ENCODE data around the gene TF. TPM values are rescaled to one million over a fixed set of nuclear protein-coding genes. Genes with fewer than 3 reads are reported as not detected.

TF gene
- total and polyA plus RNA-seq, 3 experiments from 2014 or later: 0.02 to 0.26 TPM; not detected in 1

DNA sequence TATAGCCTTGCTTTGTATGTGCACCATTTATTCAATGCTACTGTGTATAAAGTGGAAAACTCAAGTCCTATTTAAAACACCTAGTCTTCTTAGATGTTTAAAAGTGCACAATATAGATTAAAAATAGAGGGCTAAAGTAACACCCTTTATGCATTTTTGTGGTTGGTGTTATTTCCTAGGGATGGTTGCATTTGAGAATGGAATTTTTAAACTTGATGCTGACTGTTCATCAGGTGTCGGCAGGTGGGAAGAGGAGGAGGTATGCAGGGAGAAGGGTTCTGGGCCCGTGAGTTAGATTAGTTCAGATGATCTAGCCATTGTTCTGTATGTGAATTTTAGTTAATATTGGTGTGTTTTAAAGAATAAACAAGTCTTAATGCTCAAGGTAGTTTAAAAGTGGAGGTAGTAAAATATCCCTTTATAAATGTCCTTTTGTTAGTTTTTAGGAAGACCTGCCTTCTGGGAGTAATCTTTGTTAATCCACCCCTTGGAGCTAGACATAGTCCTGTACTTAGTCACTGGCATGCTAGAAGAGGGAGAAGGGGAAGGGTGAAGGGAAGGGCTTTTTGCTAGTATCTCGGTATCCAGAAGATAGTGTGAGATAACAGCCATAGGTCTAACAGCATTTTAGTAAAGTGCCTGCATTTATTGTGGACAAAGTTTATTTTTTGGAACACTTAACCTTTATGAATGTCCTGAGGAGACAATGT lies 51.4 kb downstream of the TF start:
- CTCF ChIA-PET: no interaction called here
- H3K27ac ChIP-seq (ENCODE audit: low read depth, low read length): no peak overlapping the region
- POLR2A ChIA-PET: no interaction called here
- H3K36me3 Mint-ChIP-seq: no peaks in the 10 kb centered on the region
- no peaks in the 10 kb centered on the region for H3K4me1 Mint-ChIP-seq
- H3K27ac Mint-ChIP-seq: no peak overlapping the region
- H3K4me3 Mint-ChIP-seq: no peak overlapping the region
- no peaks in the 10 kb centered on the region for H3K9me3 ChIP-seq (ENCODE audit: low read length)
- H3K36me3 ChIP-seq (ENCODE audit: insufficient read depth, low read length): no peaks in the 10 kb centered on the region
- H3K27me3 Mint-ChIP-seq: peaks cover 11 to 33% of the 10 kb centered on the region in 2 donors
- H3K4me1 ChIP-seq (ENCODE audit: insufficient read depth, low read length): no peaks in the 10 kb centered on the region
- H3K4me3 ChIP-seq (ENCODE audit: low read length): no peak overlapping the region
- H3K9me3 Mint-ChIP-seq: peaks cover 4 to 6% (median 6%) of the 10 kb centered on the region in 5 donors
- no peaks in the 10 kb centered on the region for H3K27me3 ChIP-seq (ENCODE audit: insufficient read depth, low read length, poor library complexity, severe bottlenecking)
- DNase-seq: no peak

DNA sequence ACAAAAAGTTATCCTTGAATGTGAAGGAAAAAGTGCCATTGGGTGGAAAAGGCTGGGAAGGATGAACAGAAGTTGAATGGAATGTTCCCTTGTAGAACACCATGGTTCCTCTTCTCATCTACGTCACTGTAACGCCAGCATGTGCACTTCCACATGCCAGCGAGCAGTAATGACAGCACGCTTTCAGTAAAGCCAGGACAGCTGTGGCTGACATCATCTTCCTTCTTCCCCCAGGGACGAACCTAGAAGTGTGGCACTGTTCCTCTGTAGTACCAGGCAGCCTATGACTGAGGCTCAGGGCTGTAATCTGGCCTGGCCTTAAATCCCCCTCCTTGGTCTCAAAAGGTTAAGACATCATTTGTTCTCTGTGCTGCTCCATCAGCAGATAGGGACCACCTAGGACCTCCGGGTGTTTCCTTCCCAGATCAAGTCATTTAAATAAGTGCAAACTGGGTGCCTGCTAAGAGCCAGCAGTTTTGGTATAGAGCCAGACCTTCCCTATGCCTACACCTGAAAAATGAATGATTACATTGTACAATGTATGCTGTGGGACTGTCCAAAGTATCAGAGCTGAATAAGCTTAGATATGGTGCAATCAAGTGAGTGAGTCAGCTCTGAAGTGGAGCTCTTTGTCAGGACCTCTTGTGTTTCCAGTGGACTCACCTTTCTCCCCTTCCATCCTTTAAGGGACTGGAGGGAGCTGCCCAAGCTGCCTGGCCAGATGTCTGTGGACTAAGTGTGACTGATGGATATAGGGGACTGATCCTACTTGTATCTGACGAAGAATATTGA lies 53.8 kb downstream of the TF start:
- ChIA-PET CTCF (no interaction called here), POLR2A (no interaction called here)
- H3K9me3 ChIP-seq (ENCODE audit: low read length): no peaks in the 10 kb centered on the region
- no peak overlapping the region for H3K27ac Mint-ChIP-seq
- no peaks in the 10 kb centered on the region for H3K36me3 Mint-ChIP-seq
- no peak overlapping the region for H3K4me3 ChIP-seq (ENCODE audit: low read length)
- peaks cover 3% of the 10 kb centered on the region for H3K4me1 ChIP-seq (ENCODE audit: insufficient read depth, low read length)
- no peaks in the 10 kb centered on the region for H3K36me3 ChIP-seq (ENCODE audit: insufficient read depth, low read length)
- no peak overlapping the region for H3K27ac ChIP-seq (ENCODE audit: low read depth, low read length)
- no peaks in the 10 kb centered on the region for H3K27me3 ChIP-seq (ENCODE audit: insufficient read depth, low read length, poor library complexity, severe bottlenecking)
- H3K4me1 Mint-ChIP-seq: peaks cover under 1 to 1% (median 1%) of the 10 kb centered on the region in 3 donors
- no peaks in the 10 kb centered on the region for H3K9me3 Mint-ChIP-seq
- peaks cover 11 to 28% of the 10 kb centered on the region in 2 donors for H3K27me3 Mint-ChIP-seq
- H3K4me3 Mint-ChIP-seq: no peak overlapping the region
- DNase-seq: no peak

GRCh38 chr3:133803469-133803868 lies 57.3 kb downstream of the TF start:
- peaks cover 25 to 30% (median 29%) of the 10 kb centered on the region in 3 donors for H3K4me1 Mint-ChIP-seq
- no peaks in the 10 kb centered on the region for H3K9me3 ChIP-seq (ENCODE audit: low read length)
- peaks cover 14% of the 10 kb centered on the region for H3K4me1 ChIP-seq (ENCODE audit: insufficient read depth, low read length)
- no peak overlapping the region for H3K27ac ChIP-seq (ENCODE audit: low read depth, low read length)
- peaks cover 3 to 5% of the 10 kb centered on the region in 2 donors for H3K27me3 Mint-ChIP-seq
- H3K27ac Mint-ChIP-seq: no peak overlapping the region
- no peaks in the 10 kb centered on the region for H3K9me3 Mint-ChIP-seq
- H3K4me3 Mint-ChIP-seq: peak overlapping the region in 1 of 7 donors; percentile 15
- H3K36me3 Mint-ChIP-seq: peaks cover 0 to 21% (median 3%) of the 10 kb centered on the region in 3 donors
- H3K4me3 ChIP-seq (ENCODE audit: low read length): no peak overlapping the region
- no peaks in the 10 kb centered on the region for H3K27me3 ChIP-seq (ENCODE audit: insufficient read depth, low read length, poor library complexity, severe bottlenecking)
- DNase-seq: no peak
- CTCF ChIA-PET: interaction anchor here (1.0 to 1.1 kb wide), 2 partner anchors 15 to 139 kb away, joined by 3 read pairs; no protein-coding TSS in a partner anchor
- no peaks in the 10 kb centered on the region for H3K36me3 ChIP-seq (ENCODE audit: insufficient read depth, low read length)
- POLR2A ChIA-PET: no interaction called here

GRCh38 chr3:133804896-133805295 lies 58.7 kb downstream of the TF start:
- H3K27ac ChIP-seq (ENCODE audit: low read depth, low read length): peak overlapping the region; percentile 87
- H3K4me3 ChIP-seq (ENCODE audit: low read length): peak overlapping the region; percentile 85
- H3K4me1 ChIP-seq (ENCODE audit: insufficient read depth, low read length): peaks cover 14% of the 10 kb centered on the region
- ChIA-PET CTCF (no interaction called here), POLR2A (interaction anchor here (1.0 kb wide), 1 partner anchor 231 kb away, joined by 4 read pairs; the partner anchor contains the start of gene CDV3)
- no peaks in the 10 kb centered on the region for H3K36me3 ChIP-seq (ENCODE audit: insufficient read depth, low read length)
- Mint-ChIP-seq H3K27me3 (peaks cover 0 to 3% of the 10 kb centered on the region in 2 donors), H3K4me3 (peak overlapping the region; percentile 95 to 99 (median 98)), H3K9me3 (no peaks in the 10 kb centered on the region), H3K4me1 (peaks cover 26 to 38% (median 36%) of the 10 kb centered on the region in 3 donors), H3K36me3 (peaks cover 0 to 28% (median 3%) of the 10 kb centered on the region in 3 donors), H3K27ac (peak overlapping the region; percentile 86 to 98 (median 96))
- H3K9me3 ChIP-seq (ENCODE audit: low read length): no peaks in the 10 kb centered on the region
- no peaks in the 10 kb centered on the region for H3K27me3 ChIP-seq (ENCODE audit: insufficient read depth, low read length, poor library complexity, severe bottlenecking)
- no peak for DNase-seq

- H3K27ac ChIP-seq (ENCODE audit: low read depth, low read length): peak overlapping the region; percentile 87
- no peaks in the 10 kb centered on the region for H3K27me3 ChIP-seq (ENCODE audit: insufficient read depth, low read length, poor library complexity, severe bottlenecking)
- DNase-seq: no peak
- peak overlapping the region; percentile 85 for H3K4me3 ChIP-seq (ENCODE audit: low read length)
- Mint-ChIP-seq H3K9me3 (no peaks in the 10 kb centered on the region), H3K27ac (peak overlapping the region; percentile 86 to 98 (median 96)), H3K27me3 (peaks cover 0 to 2% of the 10 kb centered on the region in 2 donors), H3K36me3 (peaks cover 0 to 33% (median 6%) of the 10 kb centered on the region in 3 donors), H3K4me1 (peaks cover 29 to 42% (median 40%) of the 10 kb centered on the region in 3 donors), H3K4me3 (peak overlapping the region; percentile 95 to 99 (median 98))
- H3K9me3 ChIP-seq (ENCODE audit: low read length): no peaks in the 10 kb centered on the region
- ChIA-PET CTCF (interaction anchor here (1.3 kb wide), 1 partner anchor 13 kb away, joined by 3 read pairs; no protein-coding TSS in a partner anchor), POLR2A (no interaction called here)
- peaks cover 4% of the 10 kb centered on the region for H3K36me3 ChIP-seq (ENCODE audit: insufficient read depth, low read length)
- peaks cover 14% of the 10 kb centered on the region for H3K4me1 ChIP-seq (ENCODE audit: insufficient read depth, low read length)
Observed at GRCh38 chr3:133805384-133805701, 59.1 kb downstream of the TF start.

GRCh38 chr3:133805702-133806475 lies 59.7 kb downstream of the TF start, which contains the start of gene SRPRB:
SRPRB (plus strand) TSS chr3:133805815; CDS start chr3:133805849, 34 bp downstream.
- ChIA-PET POLR2A (no interaction called here), CTCF (interaction anchor here (1.2 to 1.4 kb wide), 3 partner anchors 11 to 144 kb away, joined by 3 to 5 read pairs (median 3); partner anchors contain the start of gene TOPBP1)
- Mint-ChIP-seq H3K4me1 (peaks cover 30 to 45% (median 44%) of the 10 kb centered on the region in 3 donors), H3K27me3 (no peaks in the 10 kb centered on the region), H3K36me3 (peaks cover 0 to 37% (median 6%) of the 10 kb centered on the region in 3 donors), H3K27ac (peak within 1 kb of the TSS; percentile 86 to 98 (median 96)), H3K4me3 (peak within 1 kb of the TSS; percentile 95 to 99 (median 98)), H3K9me3 (no peaks in the 10 kb centered on the region)
- Histone ChIP-seq H3K27me3 (ENCODE audit: insufficient read depth, low read length, poor library complexity, severe bottlenecking) (no peaks in the 10 kb centered on the region), H3K36me3 (ENCODE audit: insufficient read depth, low read length) (peaks cover 4% of the 10 kb centered on the region), H3K4me1 (ENCODE audit: insufficient read depth, low read length) (peaks cover 14% of the 10 kb centered on the region), H3K9me3 (ENCODE audit: low read length) (no peaks in the 10 kb centered on the region), H3K4me3 (ENCODE audit: low read length) (peak within 1 kb of the TSS; percentile 85), H3K27ac (ENCODE audit: low read depth, low read length) (peak within 1 kb of the TSS; percentile 87)
- peak; percentile 94 to 98 (median 95) for DNase-seq

DNA sequence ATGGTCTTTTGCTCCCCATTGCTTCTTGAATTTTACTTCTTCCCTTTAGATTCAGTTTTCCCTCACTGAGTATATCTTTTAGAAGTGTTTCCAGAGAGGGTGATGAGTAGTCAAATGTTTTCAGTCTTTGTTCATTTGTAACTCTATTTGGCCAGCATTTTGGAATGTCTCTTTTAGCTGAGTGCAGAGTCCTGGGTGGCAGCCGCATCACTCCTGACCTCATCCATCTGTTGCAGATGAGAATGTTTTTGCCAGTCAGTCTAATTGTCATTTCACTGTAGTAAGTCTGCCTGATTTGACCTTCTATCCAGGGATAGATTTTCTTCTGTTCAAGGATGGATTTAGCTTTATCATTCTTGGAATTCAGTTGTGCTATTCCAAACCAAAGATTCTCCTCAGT lies 66.7 kb downstream of the TF start:
- no peak overlapping the region for H3K27ac ChIP-seq (ENCODE audit: low read depth, low read length)
- CTCF ChIA-PET: no interaction called here
- no peak for DNase-seq

More for the DNA sequence above, 66.7 kb downstream of the TF start:
- no peaks in the 10 kb centered on the region for H3K27me3 Mint-ChIP-seq
- Histone ChIP-seq H3K36me3 (ENCODE audit: insufficient read depth, low read length) (peaks cover 43% of the 10 kb centered on the region), H3K27me3 (ENCODE audit: insufficient read depth, low read length, poor library complexity, severe bottlenecking) (no peaks in the 10 kb centered on the region), H3K9me3 (ENCODE audit: low read length) (no peaks in the 10 kb centered on the region), H3K4me3 (ENCODE audit: low read length) (no peak overlapping the region), H3K4me1 (ENCODE audit: insufficient read depth, low read length) (no peaks in the 10 kb centered on the region)
- H3K36me3 Mint-ChIP-seq: peaks cover 0 to 82% (median 18%) of the 10 kb centered on the region in 3 donors
- peak overlapping the region in 4 of 8 donors; percentile 4 to 69 (median 17) for H3K27ac Mint-ChIP-seq
- peak overlapping the region in 1 of 7 donors; percentile 46 for H3K4me3 Mint-ChIP-seq
- peaks cover 18 to 43% (median 30%) of the 10 kb centered on the region in 3 donors for H3K4me1 Mint-ChIP-seq
- H3K9me3 Mint-ChIP-seq: no peaks in the 10 kb centered on the region
- POLR2A ChIA-PET: interaction anchor here (0.6 kb wide), 1 partner anchor 1098 kb away, joined by 3 read pairs; no protein-coding TSS in a partner anchor
